ENCODE measurements around the gene MAP3K5.
"Not testable (repeated sequence)": the region's sequence is repeated elsewhere in the genome, so short reads cannot be mapped to it uniquely, and the experiment has no call there.

Gene MAP3K5

GRCh38 chr6:136587527-136587926 is 204.8 kb downstream of the MAP3K5 start:
- no peak for TF ChIP-seq CTCF (IDR thresholded peaks at IDR 0.05; ENCODE audit: borderline replicate concordance, control extremely low read depth, extremely low read depth, insufficient read depth, missing control alignments)
- in situ Hi-C loops (cut with MboI; ENCODE audit: low sequenced_read_pairs, unreplicated experiment) = no loop called here
- DNase-seq (ENCODE audit: low spot score) = no peak

- DNase-seq (ENCODE audit: low spot score) = no peak
Measured at GRCh38 chr6:136586295-136586694, 206.0 kb downstream of the MAP3K5 start.

GRCh38 chr6:136585523-136585922 is 206.8 kb downstream of the MAP3K5 start:
- in situ Hi-C loops (cut with MboI; ENCODE audit: low sequenced_read_pairs, unreplicated experiment); DNase-seq (ENCODE audit: low spot score): not testable (repeated sequence)

More at GRCh38 chr6:136586295-136586694, 206.0 kb downstream of the MAP3K5 start:
- TF ChIP-seq CTCF (IDR thresholded peaks at IDR 0.05; ENCODE audit: borderline replicate concordance, control extremely low read depth, extremely low read depth, insufficient read depth, missing control alignments) = no peak
- in situ Hi-C loops (cut with MboI; ENCODE audit: low sequenced_read_pairs, unreplicated experiment) = no loop called here

- DNase-seq (ENCODE audit: low spot score); in situ Hi-C loops (cut with MboI; ENCODE audit: low sequenced_read_pairs, unreplicated experiment): not testable (repeated sequence)
Measured at GRCh38 chr6:136584290-136584689, 208.0 kb downstream of the MAP3K5 start.

- peak; percentile 26 for DNase-seq (ENCODE audit: low spot score)
- peak; percentile 12 for TF ChIP-seq CTCF (IDR thresholded peaks at IDR 0.05; ENCODE audit: borderline replicate concordance, control extremely low read depth, extremely low read depth, insufficient read depth, missing control alignments)
- in situ Hi-C loops (cut with MboI; ENCODE audit: low sequenced_read_pairs, unreplicated experiment) = no loop called here
Measured at GRCh38 chr6:136582711-136583471, 209.4 kb downstream of the MAP3K5 start.

DNA sequence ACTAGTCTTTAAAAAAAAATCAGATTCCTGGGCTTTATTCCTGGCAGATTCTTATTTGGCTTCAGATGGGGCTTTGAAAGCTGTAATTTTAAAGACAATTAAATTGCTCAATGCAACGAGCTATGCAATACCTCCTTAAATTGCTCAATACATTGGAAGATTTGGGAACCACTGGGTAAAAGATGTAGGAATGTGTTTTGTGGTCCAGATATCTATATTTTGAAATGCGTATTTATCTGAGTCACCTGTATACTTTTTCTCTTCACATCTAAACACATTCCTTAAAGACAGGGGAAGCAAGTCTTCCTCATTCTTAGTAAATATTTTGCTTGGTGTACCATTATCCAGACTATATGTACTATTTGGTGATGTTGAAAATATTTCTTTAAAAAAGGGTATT is 212.5 kb downstream of the MAP3K5 start:
- DNase-seq (ENCODE audit: low spot score) = no peak
- no peak for TF ChIP-seq CTCF (IDR thresholded peaks at IDR 0.05; ENCODE audit: borderline replicate concordance, control extremely low read depth, extremely low read depth, insufficient read depth, missing control alignments)
- in situ Hi-C loops (cut with MboI; ENCODE audit: low sequenced_read_pairs, unreplicated experiment) = no loop called here

DNA sequence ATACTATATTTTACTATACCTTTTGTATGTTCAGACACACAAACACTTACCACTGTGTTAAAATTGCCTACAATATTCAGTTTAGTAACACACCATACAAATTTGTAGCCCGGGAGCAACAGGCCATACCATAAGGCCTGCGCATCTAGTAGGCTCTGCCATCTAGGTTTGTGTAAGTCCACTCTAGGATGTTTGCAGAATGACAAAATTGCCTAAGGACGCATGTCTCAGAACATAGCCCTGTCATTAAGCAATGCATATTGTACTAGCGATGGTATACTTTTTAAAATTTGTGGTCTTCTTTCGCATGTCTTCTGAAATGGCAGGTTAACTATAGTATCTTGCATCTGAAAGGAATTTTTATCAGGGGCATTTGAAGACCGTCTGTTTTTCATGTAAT is 215.5 kb downstream of the MAP3K5 start:
- no peak for TF ChIP-seq CTCF (IDR thresholded peaks at IDR 0.05; ENCODE audit: borderline replicate concordance, control extremely low read depth, extremely low read depth, insufficient read depth, missing control alignments)
- in situ Hi-C loops (cut with MboI; ENCODE audit: low sequenced_read_pairs, unreplicated experiment) = no loop called here

DNA sequence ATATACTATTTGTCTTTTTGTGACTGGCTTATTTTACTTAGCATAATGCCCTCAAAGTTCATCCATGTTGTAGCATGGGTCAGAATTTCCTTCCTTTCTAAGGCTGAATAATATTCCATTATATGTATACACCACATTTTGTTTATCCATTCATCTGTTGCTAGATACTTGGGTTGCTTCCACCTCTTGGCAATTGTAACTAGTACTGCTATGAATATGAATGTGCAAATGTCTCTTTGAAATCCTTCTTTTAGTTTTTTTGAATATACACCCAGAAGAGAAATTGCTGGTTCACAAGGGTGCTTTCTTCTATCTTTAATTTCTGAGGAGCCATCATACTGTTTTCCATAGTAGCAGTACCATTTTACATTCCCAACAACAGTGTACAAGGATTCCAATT is 220.8 kb downstream of the MAP3K5 start:
- in situ Hi-C loops (cut with MboI; ENCODE audit: low sequenced_read_pairs, unreplicated experiment) = no loop called here
- no peak for DNase-seq (ENCODE audit: low spot score)
- no peak for TF ChIP-seq CTCF (IDR thresholded peaks at IDR 0.05; ENCODE audit: borderline replicate concordance, control extremely low read depth, extremely low read depth, insufficient read depth, missing control alignments)

More for the DNA sequence above, 215.5 kb downstream of the MAP3K5 start:
- DNase-seq (ENCODE audit: low spot score) = no peak
